NCI-H187 (cell line): ENCODE measurements around the gene TTC28.

Source experiments
- DNase-seq, 2 experiments: peaks; one replicate each; lab custom pipeline; 2025; lab: John Stamatoyannopoulos, UW

TTC28 gene

GRCh38 chr22:28019881-28020861, 659.5 kb downstream of the TTC28 start:
- peak; percentile 27 to 41 for DNase-seq

- no peak for DNase-seq
Observed at GRCh38 chr22:28019360-28019759, 660.3 kb downstream of the TTC28 start.

- DNase-seq = no peak
Observed at GRCh38 chr22:28018461-28018927, 661.1 kb downstream of the TTC28 start.

GRCh38 chr22:28017859-28018258, 661.8 kb downstream of the TTC28 start:
- no peak for DNase-seq

GRCh38 chr22:28017558-28017820, 662.2 kb downstream of the TTC28 start:
- no peak for DNase-seq

GRCh38 chr22:28016781-28017557, 662.7 kb downstream of the TTC28 start:
- no peak for DNase-seq

GRCh38 chr22:28015676-28016601, 663.7 kb downstream of the TTC28 start:
- DNase-seq = no peak

GRCh38 chr22:28015046-28015425, 664.6 kb downstream of the TTC28 start:
- DNase-seq = no peak

- DNase-seq = no peak
Observed at GRCh38 chr22:28014211-28015045, 665.2 kb downstream of the TTC28 start.

GRCh38 chr22:28013611-28014010, 666.0 kb downstream of the TTC28 start:
- no peak for DNase-seq

- DNase-seq = no peak
Observed at GRCh38 chr22:28012832-28013460, 666.7 kb downstream of the TTC28 start.

- no peak for DNase-seq
Observed at GRCh38 chr22:28009272-28009827, 670.3 kb downstream of the TTC28 start.

- DNase-seq = no peak
Observed at GRCh38 chr22:28008649-28009048, 671.0 kb downstream of the TTC28 start.

- DNase-seq = no peak
Observed at GRCh38 chr22:28008056-28008455, 671.6 kb downstream of the TTC28 start.

- DNase-seq = no peak
Observed at GRCh38 chr22:28006271-28006670, 673.4 kb downstream of the TTC28 start.

- no peak for DNase-seq
Observed at GRCh38 chr22:28005513-28005912, 674.1 kb downstream of the TTC28 start.

GRCh38 chr22:28004021-28004420, 675.6 kb downstream of the TTC28 start:
- DNase-seq = no peak

GRCh38 chr22:28002863-28003565, 676.6 kb downstream of the TTC28 start:
- DNase-seq = no peak

GRCh38 chr22:28002181-28002700, 677.4 kb downstream of the TTC28 start:
- no peak for DNase-seq
